ENCODE data around the gene ZNF579.

DNA sequence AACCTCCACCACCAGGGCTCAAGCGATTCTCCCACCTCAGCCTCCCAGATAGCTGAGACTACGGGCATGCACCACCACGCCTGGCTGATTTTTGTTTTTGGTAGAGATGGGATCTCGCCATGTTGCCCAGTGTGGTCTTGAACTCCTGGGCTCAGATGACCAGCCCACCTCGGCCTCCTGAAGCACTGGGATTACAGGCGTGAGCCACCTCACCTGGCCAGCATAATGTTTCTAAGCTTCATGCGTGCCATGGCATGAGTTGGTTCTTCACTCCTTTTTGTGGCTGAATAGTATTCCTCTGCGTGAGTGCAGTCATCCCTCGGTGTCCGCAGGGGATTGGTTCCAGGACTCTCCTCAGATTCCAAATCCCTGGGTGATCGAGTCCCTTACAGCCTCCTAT, 4.2 kb upstream of the ZNF579 start:
- TF ChIP-seq, protein P1, sequence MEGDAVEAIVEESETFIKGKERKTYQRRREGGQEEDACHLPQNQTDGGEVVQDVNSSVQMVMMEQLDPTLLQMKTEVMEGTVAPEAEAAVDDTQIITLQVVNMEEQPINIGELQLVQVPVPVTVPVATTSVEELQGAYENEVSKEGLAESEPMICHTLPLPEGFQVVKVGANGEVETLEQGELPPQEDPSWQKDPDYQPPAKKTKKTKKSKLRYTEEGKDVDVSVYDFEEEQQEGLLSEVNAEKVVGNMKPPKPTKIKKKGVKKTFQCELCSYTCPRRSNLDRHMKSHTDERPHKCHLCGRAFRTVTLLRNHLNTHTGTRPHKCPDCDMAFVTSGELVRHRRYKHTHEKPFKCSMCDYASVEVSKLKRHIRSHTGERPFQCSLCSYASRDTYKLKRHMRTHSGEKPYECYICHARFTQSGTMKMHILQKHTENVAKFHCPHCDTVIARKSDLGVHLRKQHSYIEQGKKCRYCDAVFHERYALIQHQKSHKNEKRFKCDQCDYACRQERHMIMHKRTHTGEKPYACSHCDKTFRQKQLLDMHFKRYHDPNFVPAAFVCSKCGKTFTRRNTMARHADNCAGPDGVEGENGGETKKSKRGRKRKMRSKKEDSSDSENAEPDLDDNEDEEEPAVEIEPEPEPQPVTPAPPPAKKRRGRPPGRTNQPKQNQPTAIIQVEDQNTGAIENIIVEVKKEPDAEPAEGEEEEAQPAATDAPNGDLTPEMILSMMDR (IDR thresholded peaks at IDR 0.05; ENCODE audit: low read depth, low read length, poor library complexity, severe bottlenecking) = no peak
- TF ChIP-seq EZH2phosphoT487 (IDR thresholded peaks at IDR 0.05; ENCODE audit: borderline replicate concordance, low read length) = no peak
